ENCODE results near the gene UGT1A10. TPM values are rescaled to one million over a fixed set of nuclear protein-coding genes. Genes with fewer than 3 reads are reported as not detected.

Gene UGT1A10
- total and polyA plus RNA-seq, 2 donors (not counting 1 experiment from before 2014, with no cell fraction given): not detected

DNA sequence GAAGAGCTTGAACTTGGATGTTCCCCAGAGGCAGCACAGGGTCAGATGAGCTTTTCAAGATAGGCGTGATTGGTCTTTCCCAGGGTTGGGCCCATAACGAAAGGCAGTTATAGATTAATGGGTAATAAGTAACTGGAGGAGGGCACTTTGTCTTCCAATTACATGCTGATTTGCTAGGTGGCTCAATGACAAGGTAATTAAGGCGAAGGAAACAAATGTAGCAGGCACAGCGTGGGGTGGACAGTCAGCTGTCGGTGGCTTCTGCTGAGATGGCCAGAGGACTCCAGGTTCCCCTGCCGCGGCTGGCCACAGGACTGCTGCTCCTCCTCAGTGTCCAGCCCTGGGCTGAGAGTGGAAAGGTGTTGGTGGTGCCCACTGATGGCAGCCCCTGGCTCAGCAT, 82.3 kb downstream of the UGT1A10 start, which contains the start of gene UGT1A4:
Gene UGT1A4 (plus strand): TSS at position 185 of the 400 bp plus-strand sequence. CDS start 85 bp downstream, at position 270.
- intact Hi-C loops (cut with micrococcal nuclease): no loop called here
- no peak for ATAC-seq (ENCODE audit: low read depth)
- CTCF ChIA-PET: interaction anchor here (0.6 kb wide), 1 partner anchor 14 kb away, joined by 3 read pairs; no protein-coding TSS in a partner anchor

DNA sequence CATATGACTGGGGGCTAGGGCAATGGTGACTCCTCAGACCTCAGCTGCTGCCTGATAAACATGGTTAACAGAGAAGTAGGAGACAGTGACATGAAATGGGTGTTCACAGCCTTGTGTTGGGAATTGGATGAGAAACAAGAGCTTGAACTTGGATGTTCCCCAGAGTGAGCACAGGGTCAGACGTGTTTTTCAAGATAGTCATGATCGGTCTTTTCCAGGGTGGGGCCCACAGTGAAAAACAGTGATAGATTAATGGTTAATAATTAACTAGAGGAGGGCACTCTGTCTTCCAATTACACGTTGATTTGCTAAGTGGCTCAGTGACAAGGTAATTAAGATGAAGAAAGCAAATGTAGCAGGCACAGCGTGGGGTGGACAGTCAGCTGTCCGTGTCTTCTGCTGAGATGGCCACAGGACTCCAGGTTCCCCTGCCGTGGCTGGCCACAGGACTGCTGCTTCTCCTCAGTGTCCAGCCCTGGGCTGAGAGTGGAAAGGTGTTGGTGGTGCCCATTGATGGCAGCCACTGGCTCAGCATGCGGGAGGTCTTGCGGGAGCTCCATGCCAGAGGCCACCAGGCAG, 92.6 kb downstream of the UGT1A10 start, which contains the start of gene UGT1A3:
Gene UGT1A3 (plus strand): TSS at position 320 of the 579 bp plus-strand sequence. CDS start 85 bp downstream, at position 405.
- Mint-ChIP-seq H3K4me1 (no peaks in the 10 kb centered on the region), H3K4me3 (no peak within 1 kb of the TSS), H3K27me3 (peaks cover 27% of the 10 kb centered on the region), H3K9me3 (ENCODE audit: insufficient read depth) (no peaks in the 10 kb centered on the region), H3K27ac (no peak within 1 kb of the TSS)
- CTCF ChIA-PET: no interaction called here
- Histone ChIP-seq H3K36me3 (replicated peaks in 1 of 2; ENCODE audit: control extremely low read depth in 1 of 2, control insufficient read depth in 1 of 2, extremely low read depth in 1 of 2, insufficient read depth in 2 of 2, low read length in 1 of 2) (no peaks in the 10 kb centered on the region), H3K4me3 (ENCODE audit: control extremely low read depth in 1 of 5, extremely low read depth in 1 of 5, insufficient read depth in 1 of 5, low read depth in 2 of 5, low read length in 4 of 5) (no peak within 1 kb of the TSS), H3K4me2 (replicated peaks; ENCODE audit: low read depth, low read length, poor library complexity, severe bottlenecking) (no peak within 1 kb of the TSS), H2AFZ (ENCODE audit: insufficient read depth, low read depth, low read length, poor library complexity, severe bottlenecking) (no peak within 1 kb of the TSS), H3K4me1 (ENCODE audit: control insufficient read depth in 2 of 2, insufficient read depth in 2 of 2, low read length in 2 of 2) (no peaks in the 10 kb centered on the region), H3K27me3 (replicated peaks in 1 of 4; ENCODE audit: control extremely low read depth in 1 of 4, control insufficient read depth in 3 of 4, insufficient read depth in 4 of 4, low read length in 3 of 4) (peaks cover 0 to 5% (median 0%) of the 10 kb centered on the region in 4 experiments), H3K9ac (ENCODE audit: low read length) (no peak within 1 kb of the TSS), H3K27ac (ENCODE audit: low read length in 2 of 2) (no peak within 1 kb of the TSS), H3K79me2 (ENCODE audit: control insufficient read depth, insufficient read depth, low read length) (no peaks in the 10 kb centered on the region), H3K9me3 (ENCODE audit: control extremely low read depth in 1 of 3, control insufficient read depth in 2 of 3, insufficient read depth in 1 of 3, low read length in 2 of 3) (no peaks in the 10 kb centered on the region), H4K20me1 (ENCODE audit: control insufficient read depth, insufficient read depth, low read length, poor library complexity, severe bottlenecking) (no peaks in the 10 kb centered on the region)
- intact Hi-C loops (cut with micrococcal nuclease): no loop called here
- TF ChIP-seq, protein P1, sequence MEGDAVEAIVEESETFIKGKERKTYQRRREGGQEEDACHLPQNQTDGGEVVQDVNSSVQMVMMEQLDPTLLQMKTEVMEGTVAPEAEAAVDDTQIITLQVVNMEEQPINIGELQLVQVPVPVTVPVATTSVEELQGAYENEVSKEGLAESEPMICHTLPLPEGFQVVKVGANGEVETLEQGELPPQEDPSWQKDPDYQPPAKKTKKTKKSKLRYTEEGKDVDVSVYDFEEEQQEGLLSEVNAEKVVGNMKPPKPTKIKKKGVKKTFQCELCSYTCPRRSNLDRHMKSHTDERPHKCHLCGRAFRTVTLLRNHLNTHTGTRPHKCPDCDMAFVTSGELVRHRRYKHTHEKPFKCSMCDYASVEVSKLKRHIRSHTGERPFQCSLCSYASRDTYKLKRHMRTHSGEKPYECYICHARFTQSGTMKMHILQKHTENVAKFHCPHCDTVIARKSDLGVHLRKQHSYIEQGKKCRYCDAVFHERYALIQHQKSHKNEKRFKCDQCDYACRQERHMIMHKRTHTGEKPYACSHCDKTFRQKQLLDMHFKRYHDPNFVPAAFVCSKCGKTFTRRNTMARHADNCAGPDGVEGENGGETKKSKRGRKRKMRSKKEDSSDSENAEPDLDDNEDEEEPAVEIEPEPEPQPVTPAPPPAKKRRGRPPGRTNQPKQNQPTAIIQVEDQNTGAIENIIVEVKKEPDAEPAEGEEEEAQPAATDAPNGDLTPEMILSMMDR (IDR thresholded peaks at IDR 0.05): no peak
- TF ChIP-seq EZH2 (IDR thresholded peaks at IDR 0.05; ENCODE audit: borderline replicate concordance, insufficient read depth, low read depth, low read length, poor library complexity, severe bottlenecking): no peak
- POLR2A ChIA-PET: no interaction called here
- 90% methylated on average over 8 of the region's 8 CpGs for WGBS (ENCODE audit: insufficient coverage)
- no peak for ATAC-seq (ENCODE audit: low read depth)
- DNase-seq: no peak

More for the DNA sequence above, 82.3 kb downstream of the UGT1A10 start, which contains the start of gene UGT1A4:
- Histone ChIP-seq H2AFZ (ENCODE audit: insufficient read depth, low read depth, low read length, poor library complexity, severe bottlenecking) (no peak within 1 kb of the TSS), H3K4me3 (ENCODE audit: control extremely low read depth in 1 of 5, extremely low read depth in 1 of 5, insufficient read depth in 1 of 5, low read depth in 2 of 5, low read length in 4 of 5) (no peak within 1 kb of the TSS), H3K27ac (ENCODE audit: low read length in 2 of 2) (no peak within 1 kb of the TSS), H3K9me3 (ENCODE audit: control extremely low read depth in 1 of 3, control insufficient read depth in 2 of 3, insufficient read depth in 1 of 3, low read length in 2 of 3) (no peaks in the 10 kb centered on the region), H3K27me3 (replicated peaks in 1 of 4; ENCODE audit: control extremely low read depth in 1 of 4, control insufficient read depth in 3 of 4, insufficient read depth in 4 of 4, low read length in 3 of 4) (peaks cover 0 to 8% (median 1%) of the 10 kb centered on the region in 4 experiments), H3K4me2 (replicated peaks; ENCODE audit: low read depth, low read length, poor library complexity, severe bottlenecking) (no peak within 1 kb of the TSS), H3K79me2 (ENCODE audit: control insufficient read depth, insufficient read depth, low read length) (no peaks in the 10 kb centered on the region), H3K36me3 (replicated peaks in 1 of 2; ENCODE audit: control extremely low read depth in 1 of 2, control insufficient read depth in 1 of 2, extremely low read depth in 1 of 2, insufficient read depth in 2 of 2, low read length in 1 of 2) (no peaks in the 10 kb centered on the region), H3K4me1 (ENCODE audit: control insufficient read depth in 2 of 2, insufficient read depth in 2 of 2, low read length in 2 of 2) (no peaks in the 10 kb centered on the region), H3K9ac (ENCODE audit: low read length) (no peak within 1 kb of the TSS), H4K20me1 (ENCODE audit: control insufficient read depth, insufficient read depth, low read length, poor library complexity, severe bottlenecking) (no peaks in the 10 kb centered on the region)
- Mint-ChIP-seq H3K27me3 (peaks cover 36% of the 10 kb centered on the region), H3K4me1 (no peaks in the 10 kb centered on the region), H3K4me3 (no peak within 1 kb of the TSS), H3K9me3 (ENCODE audit: insufficient read depth) (no peaks in the 10 kb centered on the region), H3K27ac (no peak within 1 kb of the TSS)
- no peak for DNase-seq
- TF ChIP-seq, protein P1 (IDR thresholded peaks at IDR 0.05): no peak
- TF ChIP-seq EZH2 (IDR thresholded peaks at IDR 0.05; ENCODE audit: borderline replicate concordance, insufficient read depth, low read depth, low read length, poor library complexity, severe bottlenecking): no peak
- 88% methylated on average over 7 of the region's 7 CpGs for WGBS (ENCODE audit: insufficient coverage)
- POLR2A ChIA-PET: no interaction called here
